Activated naive CD8-positive, alpha-beta T cell (primary cell): ENCODE data around the gene BLOC1S2.

ENCODE experiments used
- H3K27ac Mint-ChIP-seq: one replicate; pipeline ENCODE4 v1.8.0; 2021; ENCODE audit warnings: mixed read lengths
- H3K27me3 Mint-ChIP-seq: one replicate; pipeline ENCODE4 v1.8.0; 2021; ENCODE audit warnings: mixed read lengths
- H3K36me3 Mint-ChIP-seq: one replicate; pipeline ENCODE4 v1.8.0; 2021; ENCODE audit warnings: mixed read lengths
- H3K4me1 Mint-ChIP-seq: one replicate; pipeline ENCODE4 v1.8.0; 2021; ENCODE audit warnings: low read depth, mixed read lengths
- H3K4me3 Mint-ChIP-seq: one replicate; pipeline ENCODE4 v1.8.0; 2021; ENCODE audit warnings: mild to moderate bottlenecking, mixed read lengths
- H3K9me3 Mint-ChIP-seq: one replicate; pipeline ENCODE4 v1.8.0; 2021; ENCODE audit warnings: low read depth, mixed read lengths

BLOC1S2 gene

GRCh38 chr10:100265821-100266485, 20.5 kb downstream of the BLOC1S2 start:
- no peaks in the 10 kb centered on the region for H3K36me3 Mint-ChIP-seq
- peak overlapping the region; percentile 50 for H3K27ac Mint-ChIP-seq
- no peaks in the 10 kb centered on the region for H3K27me3 Mint-ChIP-seq
- H3K9me3 Mint-ChIP-seq = no peaks in the 10 kb centered on the region
- H3K4me3 Mint-ChIP-seq = peak overlapping the region; percentile 100
- H3K4me1 Mint-ChIP-seq = peaks cover 42% of the 10 kb centered on the region

GRCh38 chr10:100254191-100254590, 32.3 kb downstream of the BLOC1S2 start:
- Mint-ChIP-seq H3K27ac (no peak overlapping the region), H3K4me3 (no peak overlapping the region), H3K27me3 (no peaks in the 10 kb centered on the region), H3K36me3 (peaks cover 12% of the 10 kb centered on the region), H3K9me3 (no peaks in the 10 kb centered on the region), H3K4me1 (peaks cover 4% of the 10 kb centered on the region)

- H3K27me3 Mint-ChIP-seq = no peaks in the 10 kb centered on the region
- H3K9me3 Mint-ChIP-seq = no peaks in the 10 kb centered on the region
- H3K27ac Mint-ChIP-seq = no peak overlapping the region
- no peak overlapping the region for H3K4me3 Mint-ChIP-seq
- peaks cover 2% of the 10 kb centered on the region for H3K4me1 Mint-ChIP-seq
- peaks cover 8% of the 10 kb centered on the region for H3K36me3 Mint-ChIP-seq
Observed at GRCh38 chr10:100253041-100253440, 33.4 kb downstream of the BLOC1S2 start.

- H3K36me3 Mint-ChIP-seq = peaks cover 2% of the 10 kb centered on the region
- peaks cover 2% of the 10 kb centered on the region for H3K4me1 Mint-ChIP-seq
- H3K4me3 Mint-ChIP-seq = no peak overlapping the region
- no peaks in the 10 kb centered on the region for H3K9me3 Mint-ChIP-seq
- no peaks in the 10 kb centered on the region for H3K27me3 Mint-ChIP-seq
- H3K27ac Mint-ChIP-seq = no peak overlapping the region
Observed at GRCh38 chr10:100248820-100249219, 37.7 kb downstream of the BLOC1S2 start.

GRCh38 chr10:100245484-100246220, 40.8 kb downstream of the BLOC1S2 start:
- Mint-ChIP-seq H3K9me3 (no peaks in the 10 kb centered on the region), H3K4me3 (no peak overlapping the region), H3K4me1 (peaks cover 2% of the 10 kb centered on the region), H3K27ac (no peak overlapping the region), H3K27me3 (no peaks in the 10 kb centered on the region), H3K36me3 (peaks cover under 1% of the 10 kb centered on the region)

- Mint-ChIP-seq H3K27ac (no peak overlapping the region), H3K4me3 (no peak overlapping the region), H3K9me3 (no peaks in the 10 kb centered on the region), H3K4me1 (peaks cover 2% of the 10 kb centered on the region), H3K36me3 (peaks cover 3% of the 10 kb centered on the region), H3K27me3 (no peaks in the 10 kb centered on the region)
Observed at GRCh38 chr10:100239851-100240250, 46.6 kb downstream of the BLOC1S2 start.

GRCh38 chr10:100238429-100238828, 48.1 kb downstream of the BLOC1S2 start:
- peaks cover 3% of the 10 kb centered on the region for H3K36me3 Mint-ChIP-seq
- no peak overlapping the region for H3K27ac Mint-ChIP-seq

GRCh38 chr10:100232101-100232500, 54.4 kb downstream of the BLOC1S2 start:
- Mint-ChIP-seq H3K27ac (no peak overlapping the region), H3K27me3 (no peaks in the 10 kb centered on the region), H3K36me3 (peaks cover 3% of the 10 kb centered on the region), H3K4me1 (peaks cover 19% of the 10 kb centered on the region), H3K9me3 (no peaks in the 10 kb centered on the region), H3K4me3 (no peak overlapping the region)

More at GRCh38 chr10:100238429-100238828, 48.1 kb downstream of the BLOC1S2 start:
- H3K4me1 Mint-ChIP-seq = peaks cover 2% of the 10 kb centered on the region
- H3K9me3 Mint-ChIP-seq = no peaks in the 10 kb centered on the region
- no peak overlapping the region for H3K4me3 Mint-ChIP-seq
- no peaks in the 10 kb centered on the region for H3K27me3 Mint-ChIP-seq

- peak overlapping the region; percentile 86 for H3K27ac Mint-ChIP-seq
- H3K4me1 Mint-ChIP-seq = peaks cover 28% of the 10 kb centered on the region
- H3K9me3 Mint-ChIP-seq = no peaks in the 10 kb centered on the region
- H3K36me3 Mint-ChIP-seq = peaks cover 2% of the 10 kb centered on the region
- H3K27me3 Mint-ChIP-seq = no peaks in the 10 kb centered on the region
- peak overlapping the region; percentile 98 for H3K4me3 Mint-ChIP-seq
Observed at GRCh38 chr10:100229819-100230422, 56.6 kb downstream of the BLOC1S2 start.

- H3K36me3 Mint-ChIP-seq = peaks cover 11% of the 10 kb centered on the region
- H3K4me3 Mint-ChIP-seq = no peak overlapping the region
- H3K4me1 Mint-ChIP-seq = peaks cover 25% of the 10 kb centered on the region
- no peak overlapping the region for H3K27ac Mint-ChIP-seq
- no peaks in the 10 kb centered on the region for H3K9me3 Mint-ChIP-seq
- H3K27me3 Mint-ChIP-seq = no peaks in the 10 kb centered on the region
Observed at GRCh38 chr10:100223879-100224278, 62.6 kb downstream of the BLOC1S2 start.
